B cell (primary cell): Measurements from ENCODE around the gene MAD1L1. TPM values are rescaled to one million over a fixed set of nuclear protein-coding genes. Genes with fewer than 3 reads are reported as not detected.

ENCODE experiments used
- ATAC-seq: fragments of 200-7000 bp; cut with Tn5 transposase; one replicate; pipeline ENCODE4 v1.10.0; 2021; ENCODE audit warnings: low read depth, mild to moderate bottlenecking, moderate number of reproducible peaks, moderate library complexity
- CTCF ChIA-PET: fragments of 350-600 bp; sonication (Branson Sonifier 250); formaldehyde crosslinking; loops from one replicate; lab custom pipeline; 2021; ENCODE audit warnings: antibody characterized with exemption, inconsistent platforms; lab: Charles Lee
- POLR2A ChIA-PET: fragments of 350-600 bp; sonication (Branson Sonifier 250); formaldehyde crosslinking; loops from one replicate; lab custom pipeline; 2021; ENCODE audit warnings: antibody characterized with exemption; lab: Charles Lee
- DNase-seq: peaks from one replicate; pipeline ENCODE4 v3.0.0; 2013
- H2AFZ ChIP-seq: 2 replicates; pipeline ENCODE4 v1.6.1; 2012; ENCODE audit warnings: mild to moderate bottlenecking, low read depth, low read length; ENCODE audit not compliant: insufficient read depth, poor library complexity, severe bottlenecking
- H3K27ac ChIP-seq, 2 donors: 1 replicate in 1 of 2; 2 replicates in 1 of 2; pipeline ENCODE4 v1.5.1; 2012 to 2013; ENCODE audit warnings: low read length in 2 of 2, mild to moderate bottlenecking in 2 of 2, moderate library complexity in 1 of 2
- H3K27me3 ChIP-seq, 4 experiments: fragments of 200-600 bp in 1 of 4; sonication (generic) in 1 of 4; replicated peaks in 1 of 4; 1 replicate in 2 of 4; 2 replicates in 2 of 4; pipeline versions ENCODE4 v1.6.1 to v1.7.0; 2013 to 2016; ENCODE audit warnings: low read length in 3 of 4, mild to moderate bottlenecking in 2 of 4, mixed read lengths in 1 of 4, moderate library complexity in 1 of 4; ENCODE audit not compliant: insufficient read depth in 4 of 4, control insufficient read depth in 3 of 4; ENCODE audit errors: control extremely low read depth in 1 of 4
- H3K36me3 ChIP-seq, 2 experiments: replicated peaks in 1 of 2; 1 replicate in 1 of 2; 2 replicates in 1 of 2; pipeline versions ENCODE4 v1.6.1 to v1.7.1; 2013; ENCODE audit warnings: low read length in 1 of 2; ENCODE audit not compliant: insufficient read depth in 2 of 2, control insufficient read depth in 1 of 2; ENCODE audit errors: control extremely low read depth in 1 of 2, extremely low read depth in 1 of 2
- H3K4me1 ChIP-seq, 2 donors: fragments of 200-600 bp in 1 of 2; sonication (generic) in 1 of 2; 1 replicate in 1 of 2; 2 replicates in 1 of 2; pipeline versions ENCODE4 v1.5.1 to v1.6.1; 2013 to 2017; ENCODE audit warnings: low read length in 2 of 2; ENCODE audit not compliant: control insufficient read depth in 2 of 2, insufficient read depth in 2 of 2
- H3K4me2 ChIP-seq: replicated peaks from 2 replicates; pipeline ENCODE3; 2012; ENCODE audit warnings: mild to moderate bottlenecking, low read depth, low read length; ENCODE audit not compliant: poor library complexity, severe bottlenecking
- H3K4me3 ChIP-seq, 5 experiments: fragments of 200-600 bp in 1 of 5; sonication (generic) in 1 of 5; 1 replicate in 3 of 5; 2 replicates in 2 of 5; pipeline versions ENCODE4 v1.5.1 to v1.7.0; 2011 to 2016; ENCODE audit warnings: low read length in 4 of 5, mild to moderate bottlenecking in 4 of 5, low read depth in 2 of 5, control low read depth in 1 of 5, moderate library complexity in 1 of 5; ENCODE audit not compliant: insufficient read depth in 1 of 5; ENCODE audit errors: control extremely low read depth in 1 of 5, extremely low read depth in 1 of 5
- H3K79me2 ChIP-seq: fragments of 200-600 bp; sonication (generic); one replicate; pipeline ENCODE4 v1.6.0; 2016; ENCODE audit warnings: low read length; ENCODE audit not compliant: control insufficient read depth, insufficient read depth
- H3K9ac ChIP-seq: fragments of 200-600 bp; sonication (generic); 2 replicates; pipeline ENCODE4 v1.6.1; 2017; ENCODE audit warnings: mild to moderate bottlenecking, low read length, moderate library complexity
- H3K9me3 ChIP-seq, 3 donors: one replicate each; pipeline versions ENCODE4 v1.6.1 to v1.7.1; 2013; ENCODE audit warnings: low read length in 2 of 3; ENCODE audit not compliant: control insufficient read depth in 2 of 3, insufficient read depth in 1 of 3; ENCODE audit errors: control extremely low read depth in 1 of 3
- H4K20me1 ChIP-seq: 2 replicates; pipeline ENCODE4 v1.6.0; 2012; ENCODE audit warnings: mild to moderate bottlenecking, low read length; ENCODE audit not compliant: insufficient read depth, control insufficient read depth, poor library complexity, severe bottlenecking
- H3K27ac Mint-ChIP-seq: one replicate; pipeline ENCODE4 v1.8.0; 2021; ENCODE audit warnings: mixed read lengths
- H3K27me3 Mint-ChIP-seq: one replicate; pipeline ENCODE4 v1.8.0; 2021; ENCODE audit warnings: mixed read lengths
- H3K4me1 Mint-ChIP-seq: one replicate; pipeline ENCODE4 v1.8.0; 2021; ENCODE audit warnings: mixed read lengths
- H3K4me3 Mint-ChIP-seq: one replicate; pipeline ENCODE4 v1.8.0; 2021; ENCODE audit warnings: mixed read lengths
- H3K9me3 Mint-ChIP-seq: one replicate; pipeline ENCODE4 v1.8.0; 2022; ENCODE audit warnings: mixed read lengths; ENCODE audit not compliant: insufficient read depth
- CTCF ChIP-seq: fragments of 200-600 bp; IDR thresholded peaks from one replicate; pipeline ENCODE4 v1.8.0; 2022; ENCODE audit warnings: antibody characterized with exemption, mild to moderate bottlenecking
- EZH2 ChIP-seq: IDR thresholded peaks from 2 replicates; pipeline ENCODE4 v1.6.1; 2012; ENCODE audit warnings: borderline replicate concordance, low read depth, mild to moderate bottlenecking, moderate library complexity, low read length; ENCODE audit not compliant: insufficient read depth, poor library complexity, severe bottlenecking
- WGBS: methylation state at CpG from one replicate; pipeline ENCODE4 v1.1.5; 2013; ENCODE audit warnings: missing lambda C conversion rate; ENCODE audit not compliant: insufficient coverage; 5-methylcytosine and 5-hydroxymethylcytosine counted together
- intact Hi-C: fragments of 100-400 bp; cut with micrococcal nuclease; formaldehyde crosslinking; loops from one replicate; pipeline ENCODE4 v1.10.0; 2022
- polyA plus RNA-seq: library from polyadenylated mRNA; depleted of rRNA; stranded (reverse); fragments of >200 nt; gene quantifications from 2 replicates; pipeline ENCODE4 v1.2.3, GENCODE V29; 2012
- total RNA-seq, 2 donors: library from RNA; stranded (reverse); fragments of 120-200 nt in 1 of 2; gene quantifications; 1 replicate in 1 of 2; 2 replicates in 1 of 2; pipeline versions ENCODE4 v1.2.3 to v1.2.4, GENCODE V29; 2013 to 2022

Gene MAD1L1
- total and polyA plus RNA-seq, 2 donors (not counting 1 experiment from before 2014, with no cell fraction given): 86.7 to 110 TPM

DNA sequence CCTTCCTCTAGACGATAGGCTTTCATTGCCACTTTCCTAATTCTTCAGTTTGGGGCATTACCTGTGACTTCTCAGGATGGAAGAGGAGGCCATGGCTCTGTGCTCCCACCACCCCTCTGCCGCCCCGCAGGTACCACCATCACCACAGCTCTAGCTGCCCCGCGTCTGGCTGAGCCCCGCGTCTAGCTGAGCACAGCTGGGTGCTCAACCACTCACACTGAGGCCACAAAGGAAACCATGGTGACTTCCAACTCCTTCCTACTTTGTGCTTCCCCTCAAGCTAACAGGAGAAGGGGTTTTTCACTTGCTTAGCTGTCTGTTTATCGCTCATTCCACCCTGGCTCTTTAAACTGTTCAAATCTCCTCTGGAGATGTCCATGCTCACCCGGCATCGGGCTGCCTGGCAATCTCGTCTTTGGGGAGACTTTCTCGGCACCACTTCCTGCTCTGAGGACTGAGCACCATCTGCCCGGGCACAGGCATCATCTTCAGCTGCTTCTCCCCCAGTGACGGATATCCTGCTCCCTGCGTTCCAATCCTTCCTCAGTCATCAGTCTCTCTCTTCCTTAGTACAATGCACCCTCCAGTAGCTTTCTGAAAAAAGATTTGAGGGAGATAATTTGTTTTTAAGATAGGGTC lies 59.4 kb downstream of the MAD1L1 start:
- no peak overlapping the region for H3K4me2 ChIP-seq
- no peak overlapping the region for H3K27ac Mint-ChIP-seq
- ATAC-seq: no peak

More for the DNA sequence above, 59.4 kb downstream of the MAD1L1 start:
- H3K4me3 Mint-ChIP-seq: no peak overlapping the region
- ChIA-PET POLR2A (interaction anchor here (0.6 kb wide), 1 partner anchor 9 kb away, joined by 3 read pairs; no protein-coding TSS in a partner anchor), CTCF (no interaction called here)
- no peak for TF ChIP-seq CTCF
- no peak for TF ChIP-seq EZH2
- Histone ChIP-seq H3K36me3 (peaks cover 1 to 17% of the 10 kb centered on the region in 2 experiments), H3K27ac (no peak overlapping the region), H2AFZ (no peak overlapping the region), H3K4me3 (no peak overlapping the region), H4K20me1 (no peaks in the 10 kb centered on the region), H3K9ac (no peak overlapping the region), H3K27me3 (no peaks in the 10 kb centered on the region), H3K9me3 (no peaks in the 10 kb centered on the region), H3K79me2 (peaks cover 7% of the 10 kb centered on the region), H3K4me1 (no peaks in the 10 kb centered on the region)
- H3K9me3 Mint-ChIP-seq: no peaks in the 10 kb centered on the region
- intact Hi-C loops: no loop called here
- no peaks in the 10 kb centered on the region for H3K4me1 Mint-ChIP-seq
- no peak for DNase-seq
- H3K27me3 Mint-ChIP-seq: no peaks in the 10 kb centered on the region
- WGBS: 60% methylated on average over 13 of the region's 15 CpGs
